GM21390 (cell line): ENCODE data around the gene ILF3.
"Not testable (repeated sequence)": the region's sequence is repeated elsewhere in the genome, so short reads cannot be mapped to it uniquely, and the experiment has no call there.

Experiments used
- ATAC-seq: cut with Tn5 transposase; IDR thresholded peaks from one replicate; pipeline ENCODE4 v1.9.1; 2021; ENCODE audit not compliant: unreplicated experiment

Gene ILF3

GRCh38 chr19:10671922-10672321 lies 17.8 kb downstream of the ILF3 start:
- ATAC-seq = not testable (repeated sequence)

GRCh38 chr19:10675214-10675613 lies 21.1 kb downstream of the ILF3 start:
- not testable (repeated sequence) for ATAC-seq

GRCh38 chr19:10677751-10678150 lies 23.6 kb downstream of the ILF3 start:
- ATAC-seq = no peak

GRCh38 chr19:10678813-10679212 lies 24.7 kb downstream of the ILF3 start:
- ATAC-seq = no peak

- ATAC-seq = no peak
Measured at GRCh38 chr19:10679743-10680142, 25.6 kb downstream of the ILF3 start.

GRCh38 chr19:10680545-10681135 lies 26.5 kb downstream of the ILF3 start:
- ATAC-seq = no peak

GRCh38 chr19:10681658-10682057 lies 27.5 kb downstream of the ILF3 start:
- no peak for ATAC-seq

- no peak for ATAC-seq
Measured at GRCh38 chr19:10682397-10683063, 28.4 kb downstream of the ILF3 start.

- no peak for ATAC-seq
Measured at GRCh38 chr19:10683064-10683426, 28.9 kb downstream of the ILF3 start.

- ATAC-seq = no peak
Measured at GRCh38 chr19:10683582-10683981, 29.4 kb downstream of the ILF3 start.

- no peak for ATAC-seq
Measured at GRCh38 chr19:10685210-10685609, 31.1 kb downstream of the ILF3 start.

GRCh38 chr19:10686193-10686592 lies 32.0 kb downstream of the ILF3 start:
- ATAC-seq = no peak

GRCh38 chr19:10686661-10687517 lies 32.7 kb downstream of the ILF3 start:
- ATAC-seq = no peak

GRCh38 chr19:10687518-10688288 lies 33.6 kb downstream of the ILF3 start:
- ATAC-seq = no peak

GRCh38 chr19:10688545-10689280 lies 34.6 kb downstream of the ILF3 start:
- no peak for ATAC-seq

GRCh38 chr19:10690341-10690781 lies 36.2 kb downstream of the ILF3 start:
- ATAC-seq = no peak

- no peak for ATAC-seq
Measured at GRCh38 chr19:10691178-10691881, 37.2 kb downstream of the ILF3 start.

GRCh38 chr19:10691883-10692282 lies 37.7 kb downstream of the ILF3 start:
- no peak for ATAC-seq

- no peak for ATAC-seq
Measured at GRCh38 chr19:10692673-10693264, 38.6 kb downstream of the ILF3 start.
